HepG2 (cell line): ENCODE results near the gene PANK1. TPM values are rescaled to one million over a fixed set of nuclear protein-coding genes. Genes with fewer than 3 reads are reported as not detected.

Source experiments
- BRD4 ChIP-seq: sonication (generic); formaldehyde crosslinking; IDR thresholded peaks from 2 replicates; pipeline ENCODE4 v1.4.0; 2020; ENCODE audit warnings: missing genetic modification reagents
- CHCHD3 ChIP-seq: sonication (generic); formaldehyde crosslinking; IDR thresholded peaks from 2 replicates; pipeline ENCODE4 v1.8.0; 2022; ENCODE audit warnings: mild to moderate bottlenecking, missing genetic modification reagents, moderate library complexity
- DNMT3B ChIP-seq: conservative IDR thresholded peaks from 2 replicates; pipeline ENCODE4 v1.6.1; 2016; ENCODE audit warnings: missing biosample characterization, control low read depth
- EHMT2 ChIP-seq: fragments of 200-600 bp; sonication (generic); IDR thresholded peaks from 2 replicates; pipeline ENCODE4 v1.7.0; 2017; ENCODE audit warnings: antibody characterized with exemption, low read depth, low read length, borderline replicate concordance
- ETV5 ChIP-seq: IDR thresholded peaks from 2 replicates; pipeline ENCODE4 v1.6.1; 2018; ENCODE audit warnings: missing biosample characterization, missing genetic modification reagents, inconsistent platforms, borderline replicate concordance
- GFI1 ChIP-seq: sonication (generic); formaldehyde crosslinking; IDR thresholded peaks from 2 replicates; pipeline ENCODE4 v1.5.0; 2020; ENCODE audit warnings: missing genetic modification reagents, mild to moderate bottlenecking, borderline replicate concordance
- HBP1 ChIP-seq: IDR thresholded peaks from 2 replicates; pipeline ENCODE4 v1.6.1; 2016; ENCODE audit warnings: low read depth, control low read depth
- HNRNPL ChIP-seq: fragments of 200-400 bp; formaldehyde crosslinking; IDR thresholded peaks from 2 replicates; pipeline ENCODE4 v1.6.1; 2017; ENCODE audit warnings: mild to moderate bottlenecking, low read depth, low read length
- JARID2 ChIP-seq: sonication (generic); formaldehyde crosslinking; IDR thresholded peaks from 2 replicates; pipeline ENCODE4 v1.8.1; 2023; ENCODE audit warnings: missing genetic modification reagents, inconsistent platforms; ENCODE audit not compliant: insufficient replicate concordance
- KLF9 ChIP-seq: IDR thresholded peaks from 2 replicates; pipeline ENCODE4 v1.6.1; 2016; ENCODE audit warnings: low read depth
- MAF1 ChIP-seq: sonication (generic); formaldehyde crosslinking; IDR thresholded peaks from 2 replicates; pipeline ENCODE4 v1.5.0; 2020; ENCODE audit warnings: missing genetic modification reagents, borderline replicate concordance
- MBD4 ChIP-seq: IDR thresholded peaks from 2 replicates; pipeline ENCODE4 v1.6.1; 2012; ENCODE audit warnings: low read length, inconsistent platforms, borderline replicate concordance
- MNT ChIP-seq: fragments of 450-650 bp; IDR thresholded peaks from 2 replicates; pipeline ENCODE4 v1.6.1; 2016
- MXD3 ChIP-seq: IDR thresholded peaks from 2 replicates; pipeline ENCODE4 v1.6.1; 2016; ENCODE audit warnings: mild to moderate bottlenecking, missing biosample characterization, missing genetic modification reagents
- NFE2L2 ChIP-seq: fragments of 150-350 bp; IDR thresholded peaks from 2 replicates; pipeline ENCODE4 v1.6.1; 2014; ENCODE audit warnings: low read length
- PLSCR1 ChIP-seq: sonication (generic); formaldehyde crosslinking; IDR thresholded peaks from 2 replicates; pipeline ENCODE4 v1.5.0; 2020; ENCODE audit warnings: missing genetic modification reagents, mild to moderate bottlenecking, borderline replicate concordance
- SCMH1 ChIP-seq: sonication (generic); formaldehyde crosslinking; IDR thresholded peaks from 2 replicates; pipeline ENCODE4 v1.9.0; 2021; ENCODE audit warnings: missing genetic modification reagents, mild to moderate bottlenecking, borderline replicate concordance
- SMC3 ChIP-seq: IDR thresholded peaks from 2 replicates; pipeline ENCODE4 v1.6.1; 2011; ENCODE audit warnings: low read length, improper control_type of control experiment
- TERF1 ChIP-seq: sonication (generic); formaldehyde crosslinking; IDR thresholded peaks from 2 replicates; pipeline ENCODE4 v1.8.0; 2022; ENCODE audit warnings: mild to moderate bottlenecking, missing genetic modification reagents, moderate library complexity
- TRIM24 ChIP-seq: sonication (generic); formaldehyde crosslinking; IDR thresholded peaks from 2 replicates; pipeline ENCODE4 v1.8.0; 2022; ENCODE audit warnings: mild to moderate bottlenecking, missing genetic modification reagents
- U2AF1 ChIP-seq: fragments of 200-400 bp; formaldehyde crosslinking; optimal IDR thresholded peaks from 2 replicates; pipeline ENCODE3; 2017; ENCODE audit warnings: mild to moderate bottlenecking, low read depth, low read length
- ZNF282 ChIP-seq: fragments of 450-650 bp; IDR thresholded peaks from 2 replicates; pipeline ENCODE4 v1.6.1; 2018; ENCODE audit not compliant: partially characterized antibody
- ZNF296 ChIP-seq: sonication (generic); formaldehyde crosslinking; conservative IDR thresholded peaks from 2 replicates; pipeline ENCODE4 v1.5.0; 2020; ENCODE audit warnings: mild to moderate bottlenecking, missing genetic modification reagents
- ZNF3 ChIP-seq: IDR thresholded peaks from 2 replicates; pipeline ENCODE4 v1.7.0; 2017; ENCODE audit warnings: inconsistent platforms
- ZNF331 ChIP-seq: sonication (generic); formaldehyde crosslinking; IDR thresholded peaks from 2 replicates; pipeline ENCODE4 v1.4.0; 2020; ENCODE audit warnings: missing genetic modification reagents
- ZNF343 ChIP-seq: sonication (generic); formaldehyde crosslinking; IDR thresholded peaks from 2 replicates; pipeline ENCODE4 v1.4.0; 2020; ENCODE audit warnings: mild to moderate bottlenecking, missing genetic modification reagents
- ZNF615 ChIP-seq: sonication (generic); formaldehyde crosslinking; IDR thresholded peaks from 2 replicates; pipeline ENCODE4 v1.5.0; 2020; ENCODE audit warnings: mild to moderate bottlenecking, missing genetic modification reagents, borderline replicate concordance
- ZNF839 ChIP-seq: sonication (generic); formaldehyde crosslinking; IDR thresholded peaks from 2 replicates; pipeline ENCODE4 v1.4.0; 2020; ENCODE audit warnings: missing genetic modification reagents, mild to moderate bottlenecking, borderline replicate concordance
- ZSCAN31 ChIP-seq: sonication (generic); formaldehyde crosslinking; IDR thresholded peaks from 2 replicates; pipeline ENCODE4 v1.5.0; 2020; ENCODE audit warnings: low read depth, mild to moderate bottlenecking, missing genetic modification reagents
- polyA plus RNA-seq, 8 experiments: library from polyadenylated mRNA; depleted of rRNA in 3 of 8; stranded (reverse) in 7 of 8; unstranded in 1 of 8; fragments of >200 nt; fragmentation: Illumina TruSeq in 4 of 8; extraction: Trizol in 4 of 8; gene quantifications; 2 replicates each; pipeline versions ENCODE4 v1.2.1 to v1.2.3, GENCODE V29; 2011 to 2016; ENCODE audit warnings: low read depth in 4 of 8, missing spikeins in 1 of 8, mixed read lengths in 1 of 8; ENCODE audit not compliant: insufficient read depth in 1 of 8
- total RNA-seq, 5 experiments: library from RNA; depleted of rRNA; stranded (reverse); fragments of >200 nt; fragmentation: Illumina TruSeq; extraction: Trizol; gene quantifications; 2 replicates each; pipeline ENCODE4 v1.2.3, GENCODE V29; 2016; ENCODE audit warnings: low read depth in 1 of 5

PANK1 gene
- total and polyA plus RNA-seq, 2 of the 13 experiments (the other 11 are each of a cell fraction or from before 2014, with no cell fraction given), result 18.2 to 33.3 TPM

- TF ChIP-seq HNRNPL (no peak), CHCHD3 (CRISPR knock-in tag) (no peak), SMC3 (no peak), ZNF282 (no peak), GFI1 (CRISPR knock-in tag) (no peak), MAF1 (no peak), MNT (no peak), SCMH1 (no peak), JARID2 (no peak), ZNF3 (no peak), ZNF839 (no peak), ZNF343 (CRISPR knock-in tag) (no peak), TRIM24 (CRISPR knock-in tag) (no peak), HBP1 (no peak), MBD4 (no peak), ZNF615 (CRISPR knock-in tag) (no peak), MXD3 (no peak), TERF1 (CRISPR knock-in tag) (no peak), ZSCAN31 (CRISPR knock-in tag) (no peak), BRD4 (no peak), U2AF1 (no peak), KLF9 (CRISPR knock-in tag) (no peak), ZNF331 (CRISPR knock-in tag) (no peak), ETV5 (no peak), ZNF296 (CRISPR knock-in tag) (no peak), PLSCR1 (CRISPR knock-in tag) (no peak), NFE2L2 (no peak), DNMT3B (CRISPR knock-in tag) (no peak), EHMT2 (no peak)
These were observed 10.7 kb upstream of the PANK1 start (continued) for GRCh38 chr10:89655722-89656121.
